Inflammatory macrophage treated with lipopolysaccharide for 4 hours (primary cell): Measurements from ENCODE around the gene ZNF662.

ENCODE experiments used
- DNase-seq: peaks from one replicate; pipeline ENCODE4 v3.0.0-alpha.2; 2020

ZNF662 gene

DNA sequence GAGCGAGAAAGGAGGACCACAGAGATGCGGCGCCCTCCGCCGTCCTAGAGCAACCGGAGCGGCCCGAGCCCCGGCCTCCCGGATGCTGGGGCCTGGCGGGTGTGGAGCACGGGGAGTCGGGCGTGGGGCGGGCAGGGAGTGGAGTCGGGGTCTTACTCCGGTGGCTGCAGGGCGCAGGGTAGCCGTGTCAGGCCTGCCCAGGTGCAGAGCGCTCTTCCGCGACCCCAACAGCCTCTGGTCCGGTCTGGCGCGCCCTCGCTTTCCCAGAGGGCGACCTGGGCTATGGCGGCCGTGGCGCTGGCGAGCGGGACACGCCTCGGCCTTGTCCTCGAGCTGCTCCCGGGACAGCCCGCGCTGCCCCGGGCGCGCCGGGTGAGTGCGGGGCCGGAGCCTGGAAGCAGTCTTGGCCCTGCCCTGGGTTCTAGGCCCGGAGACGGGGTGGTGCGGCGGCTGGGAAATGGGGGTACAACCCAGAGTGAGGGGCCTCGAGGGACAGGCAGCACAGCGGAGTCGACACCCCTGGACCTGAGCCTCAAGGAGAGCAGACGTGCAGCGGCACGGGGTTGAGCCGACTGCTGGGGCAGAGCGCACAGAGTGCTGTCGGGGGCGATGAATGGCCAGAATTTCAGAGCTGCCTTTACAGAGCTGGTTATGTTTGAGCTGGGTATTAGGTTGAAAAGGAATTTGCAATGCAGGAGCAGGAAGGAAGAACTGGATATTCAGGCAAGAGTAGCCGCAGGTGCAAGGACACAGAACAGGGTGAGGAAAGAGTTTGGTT lies at the start of gene ZNF662:
TSS of gene ZNF662 (plus strand) at position 73 of the 778 bp plus-strand sequence. CDS start 1,973 bp downstream, outside the sequence.
- no peak for DNase-seq

DNA sequence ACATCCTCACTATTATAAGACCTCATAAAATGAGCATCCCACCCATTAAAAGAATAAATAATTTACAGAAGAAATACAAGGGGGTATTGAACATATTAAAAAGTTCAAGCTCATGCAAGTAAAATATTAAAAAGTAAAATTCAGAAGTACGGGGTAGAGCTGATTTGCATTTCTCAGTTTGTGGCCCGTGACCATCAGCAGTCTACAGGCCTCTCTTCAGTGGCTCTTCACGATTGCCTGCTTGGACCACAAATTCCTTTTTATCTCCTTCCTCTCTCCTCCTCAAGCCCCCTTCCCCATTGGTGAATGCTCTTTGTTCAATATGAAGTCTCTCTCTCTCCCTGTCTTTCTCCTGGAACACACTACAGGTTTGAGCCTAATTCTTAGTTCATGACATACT lies 49.4 kb upstream of the ZNF662 start:
- DNase-seq = no peak

- no peak for DNase-seq
Measured at GRCh38 chr3:42864321-42864950, 41.5 kb upstream of the ZNF662 start.

- DNase-seq = no peak
Measured at GRCh38 chr3:42865256-42865655, 40.7 kb upstream of the ZNF662 start.

DNA sequence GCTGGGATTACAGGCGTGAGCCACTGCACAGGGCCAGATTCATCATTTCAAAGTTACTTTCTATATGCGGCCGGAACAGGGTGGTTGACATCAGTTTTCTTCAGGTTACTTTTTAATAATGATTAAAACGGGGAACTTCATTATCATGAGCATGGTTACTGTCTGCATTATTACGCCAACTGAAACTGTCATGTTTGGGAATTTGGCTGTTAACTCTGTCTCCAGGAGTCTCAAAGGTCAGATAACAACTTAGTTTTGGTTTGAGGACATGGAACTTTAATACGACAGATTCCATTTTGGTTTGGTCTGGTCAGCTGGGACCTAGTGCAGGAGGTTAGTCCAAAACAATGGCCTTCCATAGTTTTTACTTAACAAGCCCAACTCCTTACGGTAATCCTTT lies 38.8 kb upstream of the ZNF662 start:
- no peak for DNase-seq

- DNase-seq = no peak
Measured at GRCh38 chr3:42868841-42869240, 37.1 kb upstream of the ZNF662 start.

DNA sequence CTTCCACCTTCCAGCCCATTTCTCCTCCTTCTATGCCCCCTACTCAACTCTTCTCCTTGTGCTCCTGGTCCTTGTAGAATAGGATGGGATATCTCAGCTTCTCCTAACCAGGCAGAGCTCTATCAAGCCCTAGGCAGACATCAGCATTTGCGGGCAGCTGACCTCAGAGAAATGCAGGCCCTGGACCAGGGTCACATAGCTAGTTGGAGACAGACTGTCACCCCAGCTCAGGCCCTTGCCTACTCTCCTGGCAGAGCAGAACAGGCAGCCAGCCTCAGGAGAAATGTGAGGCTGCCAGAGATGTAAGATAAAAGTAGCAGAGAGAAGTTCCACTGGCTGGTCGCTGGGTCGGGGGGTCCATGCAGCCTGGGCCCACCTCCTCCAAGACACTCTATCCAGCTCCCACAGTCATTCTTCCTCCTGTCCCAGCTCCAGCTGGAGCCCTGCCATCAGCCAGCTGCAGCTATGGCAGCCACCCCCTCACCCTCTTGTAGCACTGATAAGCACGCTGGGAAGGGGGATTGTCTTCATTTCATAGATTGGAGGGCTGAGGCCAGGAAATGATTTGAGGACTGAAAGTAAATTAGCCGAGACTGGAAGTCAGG lies 34.2 kb upstream of the ZNF662 start:
- no peak for DNase-seq

DNA sequence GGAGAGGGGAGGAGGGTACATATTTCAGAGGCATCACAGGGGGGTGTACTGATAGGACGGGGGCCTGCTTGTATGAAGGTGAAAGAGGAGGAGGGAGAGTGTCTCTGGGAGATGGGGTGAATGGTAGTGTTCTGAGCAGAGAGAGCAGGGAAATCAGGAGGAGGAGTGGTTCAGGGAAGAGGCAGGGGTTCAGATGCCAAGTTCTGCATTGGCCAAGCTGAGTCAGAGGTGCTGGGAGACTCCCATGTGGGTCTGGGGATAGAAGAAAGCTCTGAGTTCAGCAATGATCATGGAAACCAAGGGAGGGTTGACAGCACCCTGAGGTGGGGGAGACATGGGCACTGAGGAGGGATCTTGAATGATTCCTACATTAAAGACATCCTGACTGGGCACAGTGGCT lies 33.2 kb upstream of the ZNF662 start:
- no peak for DNase-seq

GRCh38 chr3:42873221-42873982 lies 32.5 kb upstream of the ZNF662 start:
- DNase-seq = no peak

DNA sequence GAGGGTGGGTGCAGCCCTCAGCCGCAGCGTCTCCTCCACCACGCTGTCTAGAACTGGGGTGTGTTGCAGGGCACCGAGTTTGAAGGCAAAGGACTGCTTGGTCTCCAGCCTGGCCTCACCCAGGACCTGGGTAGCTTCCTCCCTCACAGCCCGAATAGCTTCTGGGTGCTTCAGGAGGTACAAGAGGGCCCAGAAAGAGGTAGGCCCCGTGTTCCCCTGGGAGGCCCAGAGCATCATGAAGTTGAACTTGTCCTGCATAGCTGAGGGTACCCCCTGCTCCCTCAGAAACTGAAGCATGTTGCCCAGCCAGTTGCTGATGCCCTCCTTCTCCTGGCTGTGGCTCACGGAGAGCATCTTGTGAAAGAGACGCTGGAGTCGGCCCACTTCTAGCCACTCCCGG lies 31.2 kb upstream of the ZNF662 start:
- no peak for DNase-seq

DNA sequence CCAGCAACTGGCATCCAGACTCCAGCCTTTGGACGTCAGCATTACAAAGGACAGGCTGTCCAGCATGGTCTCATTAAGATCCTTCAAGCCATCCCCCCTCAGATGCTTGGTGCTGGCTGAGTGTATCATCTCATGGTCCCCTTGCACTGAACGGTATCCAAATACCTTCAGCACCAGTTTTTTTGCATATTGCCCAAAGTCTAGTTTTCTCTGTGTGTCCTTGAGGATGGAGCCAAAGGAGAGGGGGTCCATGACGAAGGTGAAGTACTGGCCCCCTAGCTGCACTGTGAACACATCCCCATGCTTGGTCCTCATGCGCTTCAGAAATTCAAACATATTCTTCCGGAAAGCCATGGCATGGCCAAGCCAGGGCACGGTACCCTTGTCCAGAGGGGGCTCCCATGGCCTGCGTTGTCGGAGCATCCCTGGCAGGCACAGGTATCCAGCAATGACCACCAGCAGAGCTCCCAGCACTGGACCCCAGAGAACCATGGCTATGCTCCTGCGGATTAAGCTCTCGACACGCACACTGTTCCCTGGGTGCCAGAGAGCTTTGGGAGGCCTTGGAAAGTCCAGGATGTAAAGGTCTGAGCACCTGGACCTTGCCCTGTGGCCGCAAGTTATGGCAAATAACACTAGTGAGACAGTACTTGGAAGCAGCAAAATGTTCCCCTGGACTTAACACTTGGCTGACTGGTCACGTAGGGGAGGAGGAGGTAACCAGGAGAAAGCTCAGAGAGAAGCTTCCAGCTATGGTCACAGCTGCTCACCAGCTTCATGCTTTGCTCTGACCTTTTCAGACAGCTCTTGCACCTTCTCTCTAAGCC lies 30.4 kb upstream of the ZNF662 start, which contains the start of gene CYP8B1:
TSS of gene CYP8B1 (minus strand) at position 555 of the 827 bp plus-strand sequence. CDS start at position 492, 63 bp downstream.
- no peak for DNase-seq

DNA sequence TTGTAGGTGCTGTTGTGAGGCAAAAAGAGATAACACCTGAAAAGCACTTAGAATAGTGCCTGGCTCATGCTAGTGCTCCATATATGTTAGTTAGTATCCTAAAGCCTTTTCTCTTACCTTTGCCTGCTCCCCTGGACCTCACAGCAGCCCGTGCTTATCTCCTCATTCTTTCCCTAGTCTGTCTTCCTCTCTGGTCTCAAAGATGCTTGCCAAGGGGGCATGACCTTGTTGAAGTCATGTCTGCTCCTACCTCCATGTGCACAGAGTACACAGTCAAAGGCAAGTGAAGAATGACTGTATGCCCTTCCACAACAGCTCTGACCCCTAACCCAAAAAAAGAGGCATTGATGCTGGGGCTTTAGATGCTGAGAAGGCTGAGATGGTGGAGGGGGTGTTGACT lies 29.5 kb upstream of the ZNF662 start:
- no peak for DNase-seq

DNA sequence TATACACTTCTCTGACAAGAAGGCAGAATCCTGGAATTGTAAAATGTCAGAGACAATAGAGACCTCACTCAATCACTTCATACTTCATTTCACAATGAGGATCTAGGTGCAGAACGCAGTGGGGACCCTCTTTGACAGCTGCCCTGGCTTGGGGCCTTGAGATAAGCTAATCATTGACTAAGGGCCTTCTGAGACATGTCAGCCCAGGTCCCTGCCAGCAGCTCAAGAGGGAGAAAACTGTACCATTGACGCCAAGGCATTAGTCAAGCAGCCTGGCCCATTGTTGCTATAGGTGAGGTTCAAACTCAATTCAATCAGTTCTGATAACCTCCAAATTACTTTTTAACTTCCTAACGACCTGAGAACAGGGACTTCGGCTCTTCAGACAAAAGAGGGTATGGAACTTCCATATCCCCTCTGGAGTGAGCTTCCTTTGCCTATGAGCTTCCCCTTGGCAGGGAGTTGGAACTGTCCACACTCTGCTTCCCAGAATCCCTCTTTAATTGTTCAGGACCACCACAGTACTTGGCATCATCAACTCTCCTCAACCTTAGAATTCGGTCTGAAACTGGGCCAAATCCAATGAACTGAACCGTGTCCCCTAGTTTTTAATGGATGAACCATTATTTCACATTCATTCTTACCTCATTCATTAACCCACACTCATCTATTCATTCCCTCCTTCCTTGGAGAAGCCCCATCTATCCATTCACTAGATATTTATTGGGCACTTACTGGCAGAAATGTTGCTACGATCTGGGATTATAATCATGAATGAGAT lies 28.8 kb upstream of the ZNF662 start:
- DNase-seq = no peak

- no peak for DNase-seq
Measured at GRCh38 chr3:42877881-42878280, 28.1 kb upstream of the ZNF662 start.

DNA sequence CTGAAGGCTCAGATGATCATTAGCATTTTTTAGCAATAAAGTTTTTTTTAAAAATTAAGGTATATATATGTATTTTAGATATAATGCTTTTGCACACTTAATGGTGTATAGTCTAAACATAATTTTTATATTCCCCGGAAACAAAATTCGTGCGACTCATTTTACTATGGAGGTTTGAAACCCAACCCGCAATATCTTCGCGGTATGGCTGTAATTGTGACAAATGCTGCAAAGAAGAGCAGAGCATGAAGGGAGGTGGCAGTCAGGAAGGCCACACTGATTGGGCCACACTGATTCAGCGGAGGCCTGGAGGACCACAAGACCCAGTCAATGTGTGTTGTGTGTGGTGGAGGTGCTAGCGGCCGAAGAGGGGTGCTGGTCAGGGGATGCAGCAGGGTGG lies 25.8 kb upstream of the ZNF662 start:
- no peak for DNase-seq

DNA sequence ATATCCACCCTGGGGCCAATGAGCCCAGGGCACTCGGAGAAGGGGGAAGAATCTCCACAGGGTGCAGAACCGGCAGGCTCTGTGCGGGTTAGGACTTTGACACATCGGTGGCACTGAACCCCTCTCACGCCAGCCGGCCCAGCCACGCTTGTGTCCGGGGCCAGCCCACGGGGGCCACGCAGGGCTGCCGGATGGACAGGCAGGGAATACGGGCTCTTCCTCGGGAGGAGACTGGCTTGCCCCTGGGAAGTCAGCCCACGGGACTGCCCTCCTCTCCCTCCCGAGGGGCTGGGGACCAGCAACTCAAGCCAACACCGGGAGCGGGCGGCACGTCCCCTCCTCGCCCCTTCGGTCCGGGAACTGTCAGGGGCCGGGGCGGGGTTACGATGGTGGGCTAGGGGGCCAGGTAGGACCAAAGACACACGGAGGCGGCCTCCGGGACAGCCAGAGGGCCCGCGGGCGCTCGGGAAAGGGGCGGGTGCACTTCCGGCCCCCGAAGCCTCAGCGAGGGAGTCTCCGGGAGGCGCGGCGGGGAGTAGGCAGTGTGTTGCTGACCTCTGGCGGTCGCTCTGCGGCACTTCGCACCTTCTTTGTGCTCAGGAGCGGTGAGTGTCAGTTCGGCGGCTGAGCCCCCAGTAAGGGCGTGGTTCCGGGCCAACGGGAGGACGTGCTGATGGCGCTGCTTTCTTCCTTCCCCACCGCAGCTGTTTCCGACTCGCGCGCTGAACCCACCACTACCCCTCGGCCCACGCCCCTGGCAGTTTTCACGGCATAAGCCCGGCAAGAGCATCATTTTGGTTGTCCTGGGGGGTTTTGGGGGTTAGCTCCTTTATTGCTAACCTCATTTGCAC lies 25.1 kb upstream of the ZNF662 start:
- DNase-seq = peak; percentile 79

DNA sequence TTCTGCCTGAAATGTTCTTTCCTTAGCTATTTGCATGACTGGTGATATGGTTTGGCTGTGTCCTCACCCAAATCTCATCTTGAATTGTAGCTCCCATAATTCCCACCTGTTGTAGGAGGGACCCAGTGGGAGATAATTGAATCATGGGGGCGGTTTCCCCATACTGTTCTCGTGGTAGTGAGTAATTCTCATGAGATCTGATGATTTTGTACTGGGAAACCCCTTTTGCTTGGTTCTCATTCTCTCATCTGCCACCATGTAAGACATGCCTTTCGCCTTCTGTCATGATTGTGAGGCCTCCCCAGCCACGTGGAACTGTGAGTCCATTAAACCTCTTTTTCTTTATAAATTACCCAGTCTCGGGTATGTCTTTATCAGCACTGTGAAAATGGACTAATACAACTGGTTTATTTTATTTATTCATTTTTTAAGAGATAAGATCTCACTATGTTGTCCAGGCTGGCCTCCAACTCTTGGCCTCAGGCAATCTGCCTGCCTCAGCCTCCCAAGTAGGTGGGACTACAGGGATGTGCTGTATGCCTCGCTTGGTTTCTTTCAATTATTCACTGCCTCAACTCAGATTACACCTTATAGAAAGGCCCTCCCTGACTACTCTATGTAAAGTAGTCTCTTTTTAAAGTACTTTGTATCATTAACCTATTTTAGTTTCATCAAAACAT lies 22.6 kb upstream of the ZNF662 start:
- DNase-seq = peak; percentile 52

GRCh38 chr3:42884324-42884723 lies 21.6 kb upstream of the ZNF662 start:
- DNase-seq = no peak

GRCh38 chr3:42886294-42886822 lies 19.6 kb upstream of the ZNF662 start:
- DNase-seq = no peak

GRCh38 chr3:42887084-42887483 lies 18.9 kb upstream of the ZNF662 start:
- no peak for DNase-seq
